Epithelial cell of proximal tubule (primary cell): Measurements from ENCODE around the gene KIF26B. TPM values are rescaled to one million over a fixed set of nuclear protein-coding genes. Genes with fewer than 3 reads are reported as not detected.

Source experiments
- DNase-seq: peaks from one replicate; pipeline ENCODE4 v3.0.0-alpha.2; 2011; ENCODE audit warnings: low read depth
- H3K4me3 ChIP-seq: 2 replicates; pipeline ENCODE4 v1.5.1; 2011; ENCODE audit warnings: low read depth, mild to moderate bottlenecking, low read length
- CTCF ChIP-seq: conservative IDR thresholded peaks from 2 replicates; pipeline ENCODE4 v1.5.1; 2012; ENCODE audit warnings: low read depth, mild to moderate bottlenecking, low read length
- total RNA-seq: library from RNA; depleted of rRNA; stranded (reverse); fragments of >200 nt; gene quantifications from 2 replicates; pipeline ENCODE4 v1.2.3, GENCODE V29; 2015

Gene KIF26B
- total RNA-seq, 1 donor from 2014 or later, result 2.8 TPM

GRCh38 chr1:245541369-245541768 is 386.6 kb downstream of the KIF26B start:
- H3K4me3 ChIP-seq, result no peak overlapping the region
- no peak for TF ChIP-seq CTCF
- no peak for DNase-seq

- no peak overlapping the region for H3K4me3 ChIP-seq
These were observed 387.6 kb downstream of the KIF26B start for GRCh38 chr1:245542365-245542764.

GRCh38 chr1:245544236-245544635 is 389.5 kb downstream of the KIF26B start:
- no peak for DNase-seq
- no peak for TF ChIP-seq CTCF
- no peak overlapping the region for H3K4me3 ChIP-seq

More at GRCh38 chr1:245542365-245542764, 387.6 kb downstream of the KIF26B start:
- TF ChIP-seq CTCF, result no peak
- no peak for DNase-seq

GRCh38 chr1:245546875-245547274 is 392.1 kb downstream of the KIF26B start:
- no peak overlapping the region for H3K4me3 ChIP-seq
- no peak for DNase-seq
- TF ChIP-seq CTCF, result no peak

- no peak for TF ChIP-seq CTCF
- H3K4me3 ChIP-seq, result no peak overlapping the region
- no peak for DNase-seq
These were observed 395.4 kb downstream of the KIF26B start for GRCh38 chr1:245549996-245550719.

GRCh38 chr1:245550720-245551043 is 395.9 kb downstream of the KIF26B start:
- TF ChIP-seq CTCF, result no peak
- DNase-seq, result no peak
- H3K4me3 ChIP-seq, result no peak overlapping the region

- DNase-seq, result no peak
- no peak overlapping the region for H3K4me3 ChIP-seq
- no peak for TF ChIP-seq CTCF
These were observed 396.8 kb downstream of the KIF26B start for GRCh38 chr1:245551536-245551935.
